GM12872 (cell line): ENCODE results near the gene USP1.

Source experiments
- CTCF ChIP-seq: IDR thresholded peaks from 3 replicates; pipeline ENCODE4 v1.5.1; 2011; ENCODE audit warnings: low read depth, mild to moderate bottlenecking, low read length, moderate library complexity; ENCODE audit not compliant: insufficient read depth

Gene USP1

GRCh38 chr1:62426237-62426636 lies 10.6 kb upstream of the USP1 start:
- no peak for TF ChIP-seq CTCF

GRCh38 chr1:62426794-62427193 lies 10.1 kb upstream of the USP1 start:
- TF ChIP-seq CTCF: no peak

GRCh38 chr1:62428351-62428750 lies 8.5 kb upstream of the USP1 start:
- TF ChIP-seq CTCF: no peak

GRCh38 chr1:62429581-62429980 lies 7.3 kb upstream of the USP1 start:
- TF ChIP-seq CTCF: no peak

GRCh38 chr1:62433861-62434617 lies 2.8 kb upstream of the USP1 start:
- TF ChIP-seq CTCF: no peak

- TF ChIP-seq CTCF: no peak
Measured at GRCh38 chr1:62434618-62435001, 2.2 kb upstream of the USP1 start.

GRCh38 chr1:62435231-62436038 lies 1.4 kb upstream of the USP1 start:
- TF ChIP-seq CTCF: no peak
